Activated B cell treated with CpG ODN at 0.5 μM for 24 hours (primary cell): ENCODE data around the gene IFI6. TPM values are rescaled to one million over a fixed set of nuclear protein-coding genes. Genes with fewer than 3 reads are reported as not detected.
"Not testable (repeated sequence)": the region's sequence is repeated elsewhere in the genome, so short reads cannot be mapped to it uniquely, and the experiment has no call there.

Experiments
- ATAC-seq: fragments of 200-7000 bp; cut with Tn5 transposase; one replicate; pipeline ENCODE4 v1.10.0; 2021; ENCODE audit warnings: low read depth, mild to moderate bottlenecking, moderate library complexity
- CTCF ChIA-PET: fragments of 350-600 bp; sonication (Branson Sonifier 250); formaldehyde crosslinking; loops from one replicate; lab custom pipeline; 2021; ENCODE audit warnings: antibody characterized with exemption; lab: Charles Lee
- POLR2A ChIA-PET: fragments of 350-600 bp; sonication (Branson Sonifier 250); formaldehyde crosslinking; loops from one replicate; lab custom pipeline; 2021; ENCODE audit warnings: antibody characterized with exemption; lab: Charles Lee
- DNase-seq: peaks from one replicate; pipeline ENCODE4 v3.0.0; 2022
- H3K27ac Mint-ChIP-seq: one replicate; pipeline ENCODE4 v1.8.0; 2020; ENCODE audit warnings: mixed read lengths
- H3K27me3 Mint-ChIP-seq: one replicate; pipeline ENCODE4 v1.8.0; 2021; ENCODE audit warnings: mixed read lengths
- H3K36me3 Mint-ChIP-seq: one replicate; pipeline ENCODE4 v1.8.0; 2021; ENCODE audit warnings: low read depth, mixed read lengths
- H3K4me1 Mint-ChIP-seq: one replicate; pipeline ENCODE4 v1.8.0; 2021; ENCODE audit warnings: mixed read lengths
- H3K4me3 Mint-ChIP-seq: one replicate; pipeline ENCODE4 v1.8.0; 2020; ENCODE audit warnings: mild to moderate bottlenecking, mixed read lengths
- H3K9me3 Mint-ChIP-seq: one replicate; pipeline ENCODE4 v1.8.0; 2020; ENCODE audit warnings: mixed read lengths
- CTCF ChIP-seq: fragments of 200-600 bp; IDR thresholded peaks from one replicate; pipeline ENCODE4 v1.8.0; 2022; ENCODE audit warnings: antibody characterized with exemption, mild to moderate bottlenecking
- intact Hi-C: fragments of 100-400 bp; cut with micrococcal nuclease; formaldehyde crosslinking; loops from one replicate; pipeline ENCODE4 v1.15.1; 2024
- total RNA-seq: library from RNA; stranded (reverse); gene quantifications from 2 replicates; pipeline ENCODE4 v1.2.3, GENCODE V29; 2022

IFI6 gene
- total RNA-seq, 1 donor from 2014 or later = 11.4 TPM

- H3K4me1 Mint-ChIP-seq = peaks cover 11% of the 10 kb centered on the region
These were observed 25.3 kb downstream of the IFI6 start for GRCh38 chr1:27646676-27647075.

GRCh38 chr1:27645071-27645415, 26.9 kb downstream of the IFI6 start:
- Mint-ChIP-seq H3K27me3 (no peaks in the 10 kb centered on the region), H3K4me1 (peaks cover 12% of the 10 kb centered on the region), H3K4me3 (no peak overlapping the region), H3K36me3 (no peaks in the 10 kb centered on the region), H3K9me3 (no peaks in the 10 kb centered on the region), H3K27ac (no peak overlapping the region)
- DNase-seq (no peak), ATAC-seq (no peak)
- ChIA-PET CTCF (interaction anchor here (0.8 to 3.0 kb wide), 7 partner anchors 11 to 37 kb away, joined by 3 to 30 read pairs (median 8); no protein-coding TSS in a partner anchor), POLR2A (interaction anchor here (1.3 to 2.4 kb wide), 3 partner anchors 11 to 37 kb away, joined by 3 to 29 read pairs (median 5); no protein-coding TSS in a partner anchor)
- TF ChIP-seq CTCF = no peak
- intact Hi-C loops = no loop called here

More at GRCh38 chr1:27646676-27647075, 25.3 kb downstream of the IFI6 start:
- DNase-seq (no peak), ATAC-seq (no peak)
- Mint-ChIP-seq H3K4me3 (no peak overlapping the region), H3K27me3 (no peaks in the 10 kb centered on the region), H3K36me3 (no peaks in the 10 kb centered on the region), H3K27ac (no peak overlapping the region), H3K9me3 (no peaks in the 10 kb centered on the region)
- ChIA-PET POLR2A (interaction anchor here (0.9 to 1.7 kb wide), 2 partner anchors 12 to 17 kb away, joined by 3 to 9 read pairs; no protein-coding TSS in a partner anchor), CTCF (interaction anchor here (1.1 to 1.6 kb wide), 3 partner anchors 16 to 251 kb away, joined by 3 to 6 read pairs (median 3); no protein-coding TSS in a partner anchor)
- TF ChIP-seq CTCF = no peak
- intact Hi-C loops = no loop called here

GRCh38 chr1:27644369-27645070, 27.5 kb downstream of the IFI6 start:
- H3K27ac Mint-ChIP-seq = peak overlapping the region; percentile 46
- H3K4me1 Mint-ChIP-seq = peaks cover 13% of the 10 kb centered on the region
- no peak for TF ChIP-seq CTCF
- intact Hi-C loops = loop anchor here (1.0 kb wide), 4 partner anchors 10 to 35 kb away; no protein-coding TSS in a partner anchor
- CTCF ChIA-PET = interaction anchor here (0.8 to 3.0 kb wide), 10 partner anchors 8 to 37 kb away, joined by 3 to 30 read pairs (median 6); no protein-coding TSS in a partner anchor
- POLR2A ChIA-PET = interaction anchor here (0.9 to 2.4 kb wide), 4 partner anchors 12 to 36 kb away, joined by 3 to 29 read pairs (median 4); no protein-coding TSS in a partner anchor
- H3K27me3 Mint-ChIP-seq = no peaks in the 10 kb centered on the region
- no peak overlapping the region for H3K4me3 Mint-ChIP-seq
- H3K36me3 Mint-ChIP-seq = no peaks in the 10 kb centered on the region
- DNase-seq (no peak), ATAC-seq (no peak)
- no peaks in the 10 kb centered on the region for H3K9me3 Mint-ChIP-seq

GRCh38 chr1:27643600-27644368, 28.2 kb downstream of the IFI6 start:
- peak; percentile 53 for DNase-seq
- Mint-ChIP-seq H3K27ac (peak overlapping the region; percentile 46), H3K36me3 (no peaks in the 10 kb centered on the region), H3K4me1 (peaks cover 17% of the 10 kb centered on the region), H3K9me3 (no peaks in the 10 kb centered on the region), H3K27me3 (no peaks in the 10 kb centered on the region), H3K4me3 (no peak overlapping the region)
- intact Hi-C loops = loop anchor here (1.0 kb wide), 4 partner anchors 9 to 34 kb away; no protein-coding TSS in a partner anchor
- TF ChIP-seq CTCF = no peak
- ATAC-seq = peak; percentile 99
- POLR2A ChIA-PET = interaction anchor here (0.9 to 2.4 kb wide), 6 partner anchors 13 to 36 kb away, joined by 3 to 29 read pairs (median 4); no protein-coding TSS in a partner anchor
- CTCF ChIA-PET = interaction anchor here (0.9 to 3.0 kb wide), 10 partner anchors 9 to 36 kb away, joined by 3 to 30 read pairs (median 6); partner anchors contain the start of gene IFI6

- intact Hi-C loops, H3K27ac Mint-ChIP-seq, H3K4me3 Mint-ChIP-seq, DNase-seq, ATAC-seq, H3K27me3 Mint-ChIP-seq, H3K9me3 Mint-ChIP-seq, H3K36me3 Mint-ChIP-seq: not testable (repeated sequence)
- peaks cover 45% of the 10 kb centered on the region for H3K4me1 Mint-ChIP-seq
- CTCF ChIA-PET = interaction anchor here (1.2 kb wide), 1 partner anchor 22 kb away, joined by 3 read pairs; no protein-coding TSS in a partner anchor
- POLR2A ChIA-PET = interaction anchor here (0.7 to 3.4 kb wide), 9 partner anchors 9 to 453 kb away, joined by 3 to 16 read pairs (median 4); no protein-coding TSS in a partner anchor
These were observed 31.5 kb downstream of the IFI6 start for GRCh38 chr1:27640514-27640913.
